Lower lobe of right lung (tissue), 2 donors: ENCODE data around the gene SIN3B. TPM values are rescaled to one million over a fixed set of nuclear protein-coding genes. Genes with fewer than 3 reads are reported as not detected.

Source experiments
- ATAC-seq, 2 donors: fragments of 200-7000 bp; cut with Tn5 transposase; one replicate each; pipeline ENCODE4 v1.9.1; 2020 to 2022; ENCODE audit warnings: mild to moderate bottlenecking in 2 of 2, moderate library complexity in 2 of 2
- DNase-seq: peaks from one replicate; pipeline ENCODE4 v3.0.0-alpha.2; 2020
- H3K27ac ChIP-seq: fragments of 200-600 bp; one replicate; pipeline ENCODE4 v1.8.0; 2022
- H3K27me3 ChIP-seq: fragments of 200-600 bp; one replicate; pipeline ENCODE4 v1.8.0; 2022; ENCODE audit warnings: low read depth
- H3K36me3 ChIP-seq: fragments of 200-600 bp; one replicate; pipeline ENCODE4 v1.8.0; 2022; ENCODE audit warnings: mild to moderate bottlenecking
- H3K4me1 ChIP-seq: fragments of 200-600 bp; one replicate; pipeline ENCODE4 v1.8.0; 2022
- H3K4me3 ChIP-seq: fragments of 200-600 bp; one replicate; pipeline ENCODE4 v1.8.0; 2022; ENCODE audit warnings: mild to moderate bottlenecking
- H3K9me3 ChIP-seq: fragments of 200-600 bp; one replicate; pipeline ENCODE4 v1.8.0; 2022
- CTCF ChIP-seq: fragments of 200-600 bp; IDR thresholded peaks from one replicate; pipeline ENCODE4 v1.8.0; 2022; ENCODE audit warnings: antibody characterized with exemption, mild to moderate bottlenecking
- intact Hi-C: fragments of 100-400 bp; cut with DNase I; formaldehyde crosslinking; loops from one replicate; pipeline ENCODE4 v1.11.0; 2022
- total RNA-seq: library from RNA; stranded (reverse); fragmentation: NEBNext Ultra II Directional; extraction: Animal tissue kit (Norgen Biotek cat#: 25700); gene quantifications from one replicate; pipeline ENCODE4 v1.2.1, GENCODE V29; 2021
- donor health status: DM: no; HTN: yes; CAD: no; lungs with severe emphysema.

The SIN3B gene
- total RNA-seq, 1 donor from 2014 or later = 56.6 TPM

- H3K9me3 ChIP-seq = peaks cover 9% of the 10 kb centered on the region
- no peaks in the 10 kb centered on the region for H3K4me1 ChIP-seq
- no peak for TF ChIP-seq CTCF
- ATAC-seq (no peak), DNase-seq (no peak)
- no peak overlapping the region for H3K4me3 ChIP-seq
- no peak overlapping the region for H3K27ac ChIP-seq
- H3K27me3 ChIP-seq = no peaks in the 10 kb centered on the region
- H3K36me3 ChIP-seq = no peaks in the 10 kb centered on the region
- intact Hi-C loops = no loop called here
Measured at GRCh38 chr19:16919496-16919895, 90.3 kb downstream of the SIN3B start.

GRCh38 chr19:16920816-16921529 is 91.8 kb downstream of the SIN3B start:
- DNase-seq (no peak), ATAC-seq (no peak)
- H3K36me3 ChIP-seq = no peaks in the 10 kb centered on the region
- TF ChIP-seq CTCF = no peak
- intact Hi-C loops = no loop called here
- no peaks in the 10 kb centered on the region for H3K27me3 ChIP-seq
- no peaks in the 10 kb centered on the region for H3K4me1 ChIP-seq
- no peak overlapping the region for H3K27ac ChIP-seq
- peaks cover 3% of the 10 kb centered on the region for H3K9me3 ChIP-seq
- no peak overlapping the region for H3K4me3 ChIP-seq

- Histone ChIP-seq H3K27ac (no peak overlapping the region), H3K4me1 (no peaks in the 10 kb centered on the region), H3K9me3 (peaks cover 3% of the 10 kb centered on the region), H3K27me3 (no peaks in the 10 kb centered on the region), H3K4me3 (no peak overlapping the region), H3K36me3 (no peaks in the 10 kb centered on the region)
- no peak for DNase-seq
- TF ChIP-seq CTCF = no peak
- ATAC-seq = no peak
- intact Hi-C loops = no loop called here
Measured at GRCh38 chr19:16921766-16922591, 92.8 kb downstream of the SIN3B start.

- H3K4me1 ChIP-seq = no peaks in the 10 kb centered on the region
- ATAC-seq = no peak
- H3K9me3 ChIP-seq = peaks cover 3% of the 10 kb centered on the region
- no peak for DNase-seq
- H3K27ac ChIP-seq = no peak overlapping the region
- TF ChIP-seq CTCF = no peak
- intact Hi-C loops = no loop called here
- H3K36me3 ChIP-seq = no peaks in the 10 kb centered on the region
- no peaks in the 10 kb centered on the region for H3K27me3 ChIP-seq
- H3K4me3 ChIP-seq = no peak overlapping the region
Measured at GRCh38 chr19:16922592-16922934, 93.4 kb downstream of the SIN3B start.

- no peak for ATAC-seq
- DNase-seq = no peak
- no peaks in the 10 kb centered on the region for H3K4me1 ChIP-seq
- no peaks in the 10 kb centered on the region for H3K27me3 ChIP-seq
- H3K4me3 ChIP-seq = no peak overlapping the region
- no peak for TF ChIP-seq CTCF
- no peak overlapping the region for H3K27ac ChIP-seq
- H3K36me3 ChIP-seq = no peaks in the 10 kb centered on the region
- intact Hi-C loops = no loop called here
- H3K9me3 ChIP-seq = peaks cover 3% of the 10 kb centered on the region
Measured at GRCh38 chr19:16922949-16923348, 93.8 kb downstream of the SIN3B start.
